Kidney (tissue), 14 donors: ENCODE results near the gene CEP295NL. TPM values are rescaled to one million over a fixed set of nuclear protein-coding genes. Genes with fewer than 3 reads are reported as not detected.
"Not testable (repeated sequence)": the region's sequence is repeated elsewhere in the genome, so short reads cannot be mapped to it uniquely, and the experiment has no call there.

ENCODE experiments used
- DNase-seq, 5 donors: peaks; one replicate each; pipeline ENCODE4 v3.0.0-alpha.2; 2013 to 2020
- FAIRE-seq: peaks from 2 replicates; lab custom pipeline; 2012; peaks lifted over from hg19 to GRCh38; lab: Jason Lieb, UNC
- H3K27ac ChIP-seq, 2 donors: one replicate each; pipeline ENCODE4 v1.7.0; 2013; ENCODE audit warnings: low read depth in 2 of 2, low read length in 2 of 2, inconsistent platforms in 1 of 2
- H3K27me3 ChIP-seq: one replicate; pipeline ENCODE4 v1.7.1; 2013; ENCODE audit warnings: low read length, inconsistent platforms; ENCODE audit not compliant: control insufficient read depth, insufficient read depth
- H3K36me3 ChIP-seq, 3 donors: one replicate each; pipeline versions ENCODE4 v1.7.0 to v1.7.1; 2013; ENCODE audit warnings: low read length in 3 of 3, control low read depth in 1 of 3, inconsistent platforms in 1 of 3; ENCODE audit not compliant: insufficient read depth in 3 of 3, control insufficient read depth in 2 of 3
- H3K4me1 ChIP-seq, 3 donors: one replicate each; pipeline versions ENCODE4 v1.7.0 to v1.7.1; 2013; ENCODE audit warnings: low read length in 3 of 3, inconsistent platforms in 1 of 3, low read depth in 1 of 3; ENCODE audit not compliant: control insufficient read depth in 2 of 3, insufficient read depth in 2 of 3
- H3K4me3 ChIP-seq, 3 donors: one replicate each; pipeline versions ENCODE4 v1.7.0 to v1.8.1; 2013; ENCODE audit warnings: low read length in 3 of 3, control low read depth in 1 of 3, inconsistent platforms in 1 of 3
- H3K9ac ChIP-seq, 3 donors: one replicate each; pipeline versions ENCODE4 v1.7.0 to v1.7.1; 2013; ENCODE audit warnings: low read length in 3 of 3, control low read depth in 1 of 3, inconsistent platforms in 1 of 3
- H3K9me3 ChIP-seq, 3 donors: one replicate each; pipeline versions ENCODE4 v1.7.0 to v1.7.1; 2013; ENCODE audit warnings: low read length in 3 of 3, control low read depth in 1 of 3, inconsistent platforms in 1 of 3; ENCODE audit not compliant: control insufficient read depth in 2 of 3, insufficient read depth in 1 of 3
- intact Hi-C: fragments of 100-400 bp; cut with DNase I; formaldehyde crosslinking; loops from one replicate; pipeline ENCODE4 v1.11.1; 2022
- polyA plus RNA-seq: library from polyadenylated mRNA; stranded (reverse); fragments of 350-450 nt; fragmentation: Illumina TruSeq; extraction: RNeasy Lipid Tissue Mini Kit (QIAGEN cat#74804); gene quantifications from one replicate; pipeline ENCODE4 v1.2.3, GENCODE V29; 2014; ENCODE audit warnings: low read depth, low replicate concordance; ENCODE audit not compliant: insufficient read depth
- total RNA-seq: library from RNA; stranded (reverse); fragmentation: NEBNext Ultra II Directional; extraction: Animal tissue kit (Norgen Biotek cat#: 25700); gene quantifications from one replicate; pipeline ENCODE4 v1.2.1, GENCODE V29; 2021
- TF ChIP-seq, protein P1 (sequence below): IDR thresholded peaks from 3 replicates; pipeline ENCODE4 v1.5.1; 2012; ENCODE audit warnings: mild to moderate bottlenecking, moderate library complexity, borderline replicate concordance; ENCODE audit not compliant: insufficient read depth; ENCODE audit errors: extremely low read depth
- donor health status: control.
- donor health status: control.
- donor health status: control.
- donor health status: control.
- donor health status: control.
- donor health status: DM: yes; HTN: yes; CAD: no.
- donor health status: Normal renal cell carcinoma (clear cell type).

Gene CEP295NL
- total and polyA plus RNA-seq, 2 donors from 2014 or later, result 3.6 TPM; not detected in 1

DNA sequence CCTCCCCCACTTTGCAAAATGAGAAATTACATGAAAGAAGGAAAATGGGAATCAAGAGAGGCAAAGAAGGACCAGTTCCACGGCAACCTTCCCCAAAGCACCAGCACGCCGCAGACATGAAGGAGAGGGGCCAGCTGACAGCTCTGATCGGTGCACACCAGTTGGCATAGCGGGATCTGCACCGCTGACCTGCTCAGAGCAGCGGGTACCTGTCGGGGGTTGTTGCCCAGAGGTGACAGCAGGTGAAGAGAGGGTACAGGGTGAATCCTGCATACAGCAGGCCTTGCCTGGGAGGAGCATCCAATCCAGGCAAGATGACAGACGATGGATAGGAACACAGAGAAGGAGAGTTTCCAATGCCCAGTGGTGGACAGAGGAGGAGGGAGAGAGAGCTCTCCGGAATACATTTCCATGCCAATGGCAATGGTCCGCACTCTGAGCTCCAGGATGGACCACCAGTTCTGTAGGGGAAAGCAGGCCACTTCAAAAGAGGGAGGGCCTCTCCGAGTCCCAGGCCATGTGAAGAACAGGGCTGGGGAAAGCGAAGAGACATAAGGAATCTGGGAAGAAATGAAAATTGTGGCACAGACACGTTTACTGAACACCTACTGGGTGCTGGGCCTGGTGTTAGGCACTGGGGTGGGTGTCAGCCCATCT is 24.0 kb downstream of the CEP295NL start:
- FAIRE-seq (no peak), DNase-seq (no peak)
- H3K36me3 ChIP-seq, result no peaks in the 10 kb centered on the region
- H3K27ac ChIP-seq, result peak overlapping the region; percentile 53 to 84
- no peak overlapping the region for H3K4me3 ChIP-seq
- TF ChIP-seq, protein P1, sequence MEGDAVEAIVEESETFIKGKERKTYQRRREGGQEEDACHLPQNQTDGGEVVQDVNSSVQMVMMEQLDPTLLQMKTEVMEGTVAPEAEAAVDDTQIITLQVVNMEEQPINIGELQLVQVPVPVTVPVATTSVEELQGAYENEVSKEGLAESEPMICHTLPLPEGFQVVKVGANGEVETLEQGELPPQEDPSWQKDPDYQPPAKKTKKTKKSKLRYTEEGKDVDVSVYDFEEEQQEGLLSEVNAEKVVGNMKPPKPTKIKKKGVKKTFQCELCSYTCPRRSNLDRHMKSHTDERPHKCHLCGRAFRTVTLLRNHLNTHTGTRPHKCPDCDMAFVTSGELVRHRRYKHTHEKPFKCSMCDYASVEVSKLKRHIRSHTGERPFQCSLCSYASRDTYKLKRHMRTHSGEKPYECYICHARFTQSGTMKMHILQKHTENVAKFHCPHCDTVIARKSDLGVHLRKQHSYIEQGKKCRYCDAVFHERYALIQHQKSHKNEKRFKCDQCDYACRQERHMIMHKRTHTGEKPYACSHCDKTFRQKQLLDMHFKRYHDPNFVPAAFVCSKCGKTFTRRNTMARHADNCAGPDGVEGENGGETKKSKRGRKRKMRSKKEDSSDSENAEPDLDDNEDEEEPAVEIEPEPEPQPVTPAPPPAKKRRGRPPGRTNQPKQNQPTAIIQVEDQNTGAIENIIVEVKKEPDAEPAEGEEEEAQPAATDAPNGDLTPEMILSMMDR, result no peak
- H3K9me3 ChIP-seq, result no peaks in the 10 kb centered on the region
- peaks cover 0 to 22% (median 3%) of the 10 kb centered on the region in 3 donors for H3K4me1 ChIP-seq
- intact Hi-C loops, result no loop called here
- peak overlapping the region in 1 of 3 donors; percentile 58 for H3K9ac ChIP-seq
- no peaks in the 10 kb centered on the region for H3K27me3 ChIP-seq

DNA sequence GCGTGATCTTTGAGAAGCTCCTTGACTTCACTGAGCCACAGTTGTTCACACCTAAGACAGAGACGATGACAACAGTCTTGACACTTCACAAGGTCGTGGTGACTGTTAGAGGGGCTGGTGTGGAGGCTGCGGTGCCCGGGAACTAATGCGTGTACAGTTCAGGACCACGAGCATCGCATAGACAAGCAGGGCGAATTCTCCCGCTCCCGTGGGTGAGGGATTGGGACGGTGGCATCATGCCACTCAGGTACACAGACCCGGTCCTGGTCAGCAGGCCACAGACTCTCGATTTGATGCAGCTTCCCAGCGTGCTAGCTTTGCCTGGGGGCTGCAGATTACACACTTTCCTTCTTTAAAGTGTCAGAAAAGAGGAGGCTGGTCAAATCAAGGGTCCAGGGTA is 24.7 kb downstream of the CEP295NL start:
- H3K9me3 ChIP-seq, result no peaks in the 10 kb centered on the region
- no peak overlapping the region for H3K9ac ChIP-seq
- H3K4me1 ChIP-seq, result peaks cover 0 to 20% (median 3%) of the 10 kb centered on the region in 3 donors
- H3K4me3 ChIP-seq, result no peak overlapping the region
- TF ChIP-seq, protein P1, result no peak
- no peaks in the 10 kb centered on the region for H3K36me3 ChIP-seq
- DNase-seq, result no peak
- no peaks in the 10 kb centered on the region for H3K27me3 ChIP-seq
- FAIRE-seq, result no peak
- intact Hi-C loops, result no loop called here
- H3K27ac ChIP-seq, result no peak overlapping the region

DNA sequence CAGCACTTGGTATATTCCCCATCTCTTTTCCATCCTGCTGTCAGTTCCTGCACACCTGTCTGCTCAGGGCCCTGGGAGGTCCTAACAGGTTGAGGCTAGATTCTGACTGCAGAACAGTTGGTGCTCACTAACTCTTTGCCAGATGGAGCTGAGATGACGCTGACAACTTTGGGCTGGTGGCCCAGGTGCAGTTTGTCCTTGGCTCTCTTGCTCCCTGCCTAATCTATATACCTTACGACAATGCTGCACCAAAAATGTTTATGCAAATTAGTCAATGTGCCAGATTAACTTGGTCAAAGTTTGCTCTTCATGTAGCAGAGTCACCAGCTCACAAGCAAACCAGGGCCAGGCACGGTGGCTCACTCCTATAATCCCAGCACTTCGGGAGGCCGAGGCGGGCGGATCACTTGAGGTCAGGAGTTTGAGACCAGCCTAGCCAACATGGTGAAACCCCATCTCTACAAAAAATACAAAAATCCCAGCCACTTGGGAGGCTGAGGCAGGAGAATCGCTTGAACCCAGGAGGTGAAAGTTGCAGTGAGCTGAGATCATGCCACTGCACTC is 26.0 kb downstream of the CEP295NL start:
- H3K27me3 ChIP-seq, H3K9ac ChIP-seq, DNase-seq, intact Hi-C loops, H3K9me3 ChIP-seq, FAIRE-seq, H3K27ac ChIP-seq, H3K4me3 ChIP-seq, H3K36me3 ChIP-seq: not testable (repeated sequence)
- H3K4me1 ChIP-seq, result peaks cover 0 to 11% (median 3%) of the 10 kb centered on the region in 3 donors

DNA sequence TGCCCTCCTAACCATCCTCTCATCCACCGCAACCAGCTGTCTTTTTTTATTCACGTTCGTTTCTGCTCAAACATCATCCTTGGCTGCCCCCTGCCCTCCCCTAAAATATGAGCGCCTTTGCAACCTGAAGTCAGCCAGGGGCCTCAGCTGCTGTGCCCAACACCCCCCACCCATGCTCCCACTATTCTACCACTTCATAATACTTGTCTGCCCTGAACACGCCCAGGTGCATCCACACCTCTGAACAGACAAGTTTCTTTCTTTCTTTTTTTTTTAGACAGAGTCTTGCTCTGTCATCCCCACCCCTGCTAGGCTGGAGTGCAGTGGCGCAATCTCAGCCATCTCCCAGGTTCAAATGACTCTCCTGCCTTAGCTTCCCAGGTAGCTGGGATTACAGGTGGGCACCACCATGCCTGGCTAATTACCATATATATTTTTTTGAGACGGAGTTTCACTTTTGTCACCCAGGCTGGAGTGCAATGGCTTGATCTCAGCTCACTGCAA is 26.9 kb downstream of the CEP295NL start:
- FAIRE-seq (no peak), DNase-seq (no peak)
- Histone ChIP-seq H3K36me3 (peaks cover 0 to 2% (median 0%) of the 10 kb centered on the region in 3 donors), H3K27me3 (no peaks in the 10 kb centered on the region), H3K9me3 (no peaks in the 10 kb centered on the region), H3K4me3 (no peak overlapping the region), H3K27ac (no peak overlapping the region), H3K9ac (no peak overlapping the region), H3K4me1 (peaks cover 0 to 11% (median 3%) of the 10 kb centered on the region in 3 donors)
- TF ChIP-seq, protein P1, result no peak
- intact Hi-C loops, result no loop called here
